Measurements from ENCODE around the gene DSCAML1.

Gene DSCAML1

GRCh38 chr11:117664897-117665296 lies 132.1 kb downstream of the DSCAML1 start:
- H3K4me3 ChIP-seq (replicated peaks; ENCODE audit: low read depth, low read length), result no peak overlapping the region
- no peak for DNase-seq (ENCODE audit: extremely low read depth, low read depth)
- TF ChIP-seq CTCF (IDR thresholded peaks at IDR 0.05; ENCODE audit: low read depth, low read length, missing control alignments), result no peak

DNA sequence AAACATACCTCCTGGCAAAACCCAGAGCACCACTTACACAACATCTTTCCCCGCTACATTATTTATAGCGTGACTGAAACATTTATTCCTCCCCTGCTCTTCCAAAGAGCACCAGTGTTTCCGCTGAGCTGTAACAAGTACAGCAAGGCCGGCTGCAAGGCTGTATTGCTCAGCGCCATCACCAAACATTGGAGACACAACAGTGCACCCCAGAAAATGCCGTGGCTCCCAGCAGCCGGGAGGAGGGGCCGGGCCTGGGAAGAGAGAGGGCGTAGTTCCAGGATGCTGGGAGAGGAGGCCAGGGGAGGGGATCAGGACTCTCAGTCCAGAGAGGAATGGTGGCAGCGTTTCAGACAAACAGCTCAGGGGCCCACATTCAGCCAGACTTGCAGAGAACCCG lies 133.2 kb downstream of the DSCAML1 start:
- no peak overlapping the region for H3K4me3 ChIP-seq (replicated peaks; ENCODE audit: low read depth, low read length)
- TF ChIP-seq CTCF (IDR thresholded peaks at IDR 0.05; ENCODE audit: low read depth, low read length, missing control alignments), result no peak
- no peak for DNase-seq (ENCODE audit: extremely low read depth, low read depth)

GRCh38 chr11:117663414-117663813 lies 133.6 kb downstream of the DSCAML1 start:
- H3K4me3 ChIP-seq (replicated peaks; ENCODE audit: low read depth, low read length), result no peak overlapping the region
- DNase-seq (ENCODE audit: extremely low read depth, low read depth), result no peak
- no peak for TF ChIP-seq CTCF (IDR thresholded peaks at IDR 0.05; ENCODE audit: low read depth, low read length, missing control alignments)

DNA sequence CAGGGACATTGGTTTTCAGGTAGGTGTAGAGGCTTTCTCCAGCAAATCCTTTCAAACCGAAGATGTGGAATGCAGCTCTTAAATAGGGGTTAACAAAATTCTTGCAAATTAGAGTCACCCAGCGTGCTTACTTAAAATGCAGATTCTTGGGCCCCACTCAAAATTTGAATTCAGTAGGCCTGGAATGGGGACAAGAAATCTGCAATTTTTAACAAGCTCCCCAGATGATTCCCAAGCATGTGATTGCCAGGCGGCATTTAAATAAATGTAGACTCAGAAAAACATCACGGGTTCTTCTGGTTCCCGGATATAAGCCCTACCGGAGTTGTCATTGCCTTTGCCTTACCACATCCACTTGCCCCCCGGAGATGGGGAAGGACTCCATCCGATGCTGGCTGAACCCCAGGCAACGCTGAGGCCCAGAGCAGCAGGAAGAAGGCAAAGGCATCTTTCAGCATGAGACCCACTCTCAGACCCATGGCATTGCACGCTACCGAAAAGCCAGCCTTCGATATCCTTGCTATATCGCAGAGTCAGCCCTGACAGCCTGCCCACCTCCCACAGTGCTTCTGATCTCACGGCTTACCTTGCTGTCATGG lies 134.2 kb downstream of the DSCAML1 start:
- no peak overlapping the region for H3K4me3 ChIP-seq (replicated peaks; ENCODE audit: low read depth, low read length)
- DNase-seq (ENCODE audit: extremely low read depth, low read depth), result no peak
- TF ChIP-seq CTCF (IDR thresholded peaks at IDR 0.05; ENCODE audit: low read depth, low read length, missing control alignments), result no peak

DNA sequence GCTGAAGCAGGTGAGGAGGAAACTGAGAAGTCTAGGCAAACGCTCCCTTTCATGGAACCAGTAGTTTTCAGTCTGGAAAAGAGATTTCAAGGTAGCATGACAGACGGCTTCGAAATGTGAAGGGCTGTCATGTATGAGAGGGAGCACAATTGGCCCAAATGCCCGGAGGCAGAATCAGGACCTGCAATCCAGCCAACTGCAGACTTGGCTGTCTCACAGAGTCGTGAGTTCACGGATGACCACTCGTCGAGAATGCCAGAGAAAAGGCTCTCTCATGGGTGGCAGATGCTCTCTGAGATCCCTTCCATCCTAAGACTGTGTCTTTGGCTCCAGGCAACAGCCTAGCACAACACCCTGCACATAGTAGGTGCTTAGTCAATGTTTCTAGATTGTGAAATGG lies 134.8 kb downstream of the DSCAML1 start:
- no peak for DNase-seq (ENCODE audit: extremely low read depth, low read depth)
- no peak overlapping the region for H3K4me3 ChIP-seq (replicated peaks; ENCODE audit: low read depth, low read length)
- TF ChIP-seq CTCF (IDR thresholded peaks at IDR 0.05; ENCODE audit: low read depth, low read length, missing control alignments), result no peak

- no peak for TF ChIP-seq CTCF (IDR thresholded peaks at IDR 0.05; ENCODE audit: low read depth, low read length, missing control alignments)
- H3K4me3 ChIP-seq (replicated peaks; ENCODE audit: low read depth, low read length), result no peak overlapping the region
- no peak for DNase-seq (ENCODE audit: extremely low read depth, low read depth)
Measured at GRCh38 chr11:117658809-117659208, 138.2 kb downstream of the DSCAML1 start.

DNA sequence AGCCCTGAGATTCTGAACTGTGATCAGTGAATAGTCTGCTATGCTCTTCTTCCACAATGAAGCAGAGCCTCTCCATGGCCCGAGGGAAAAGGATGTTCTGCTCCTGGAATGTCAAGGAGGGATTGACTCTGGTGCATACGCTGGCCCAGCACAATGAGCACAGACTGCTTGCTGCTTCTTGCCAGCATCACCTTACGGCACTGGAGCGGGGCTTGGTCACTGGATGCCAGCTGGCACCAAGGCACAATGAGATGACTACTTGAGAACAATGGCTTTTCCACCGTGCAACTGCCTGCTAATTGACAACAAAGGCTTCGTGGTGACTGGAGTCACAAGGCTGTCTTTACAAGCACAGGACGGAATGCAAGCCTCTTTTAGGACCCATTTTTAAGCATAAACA lies 139.2 kb downstream of the DSCAML1 start:
- TF ChIP-seq CTCF (IDR thresholded peaks at IDR 0.05; ENCODE audit: low read depth, low read length, missing control alignments), result no peak
- DNase-seq (ENCODE audit: extremely low read depth, low read depth), result no peak

More for the DNA sequence above, 139.2 kb downstream of the DSCAML1 start:
- no peak overlapping the region for H3K4me3 ChIP-seq (replicated peaks; ENCODE audit: low read depth, low read length)
